ENCODE measurements around the gene NUP42. TPM values are rescaled to one million over a fixed set of nuclear protein-coding genes. Genes with fewer than 3 reads are reported as not detected.

NUP42 gene
- total RNA-seq, 1 donor from 2014 or later, result 32.4 TPM

- peaks cover 0 to 2% (median 0%) of the 10 kb centered on the region in 3 donors for H3K9me3 ChIP-seq (ENCODE audit: control insufficient read depth in 3 of 3, low read length in 3 of 3)
- H3K4me3 ChIP-seq (ENCODE audit: low read length in 3 of 3), result no peak overlapping the region
- no peaks in the 10 kb centered on the region for H3K36me3 ChIP-seq (ENCODE audit: control insufficient read depth in 3 of 3, insufficient read depth in 3 of 3, low read length in 3 of 3)
- peaks cover 0 to 5% (median 0%) of the 10 kb centered on the region in 3 donors for H3K4me1 ChIP-seq (ENCODE audit: control insufficient read depth in 3 of 3, insufficient read depth in 3 of 3, low read length in 3 of 3)
- no peaks in the 10 kb centered on the region for H3K27me3 ChIP-seq (ENCODE audit: control insufficient read depth in 3 of 3, insufficient read depth in 3 of 3, low read length in 3 of 3)
- H3K9ac ChIP-seq (ENCODE audit: low read depth in 1 of 3, low read length in 3 of 3), result no peak overlapping the region
- no peak overlapping the region for H3K27ac ChIP-seq (ENCODE audit: low read depth, low read length)
Observed at GRCh38 chr7:23226844-23227450, 45.1 kb downstream of the NUP42 start.

- no peak overlapping the region for H3K27ac ChIP-seq (ENCODE audit: low read depth, low read length)
- H3K9ac ChIP-seq (ENCODE audit: low read depth in 1 of 3, low read length in 3 of 3), result no peak overlapping the region
- no peak overlapping the region for H3K4me3 ChIP-seq (ENCODE audit: low read length in 3 of 3)
- no peaks in the 10 kb centered on the region for H3K27me3 ChIP-seq (ENCODE audit: control insufficient read depth in 3 of 3, insufficient read depth in 3 of 3, low read length in 3 of 3)
- H3K9me3 ChIP-seq (ENCODE audit: control insufficient read depth in 3 of 3, low read length in 3 of 3), result peaks cover 0 to 2% (median 0%) of the 10 kb centered on the region in 3 donors
- no peaks in the 10 kb centered on the region for H3K36me3 ChIP-seq (ENCODE audit: control insufficient read depth in 3 of 3, insufficient read depth in 3 of 3, low read length in 3 of 3)
- H3K4me1 ChIP-seq (ENCODE audit: control insufficient read depth in 3 of 3, insufficient read depth in 3 of 3, low read length in 3 of 3), result no peaks in the 10 kb centered on the region
Observed at GRCh38 chr7:23228412-23228811, 46.6 kb downstream of the NUP42 start.

- Histone ChIP-seq H3K4me3 (ENCODE audit: low read length in 3 of 3) (no peak overlapping the region), H3K27me3 (ENCODE audit: control insufficient read depth in 3 of 3, insufficient read depth in 3 of 3, low read length in 3 of 3) (no peaks in the 10 kb centered on the region), H3K4me1 (ENCODE audit: control insufficient read depth in 3 of 3, insufficient read depth in 3 of 3, low read length in 3 of 3) (peaks cover 4 to 11% (median 7%) of the 10 kb centered on the region in 3 donors), H3K9me3 (ENCODE audit: control insufficient read depth in 3 of 3, low read length in 3 of 3) (peaks cover 0 to 2% (median 0%) of the 10 kb centered on the region in 3 donors), H3K27ac (ENCODE audit: low read depth, low read length) (no peak overlapping the region), H3K9ac (ENCODE audit: low read depth in 1 of 3, low read length in 3 of 3) (no peak overlapping the region), H3K36me3 (ENCODE audit: control insufficient read depth in 3 of 3, insufficient read depth in 3 of 3, low read length in 3 of 3) (no peaks in the 10 kb centered on the region)
Observed at GRCh38 chr7:23230641-23231101, 48.8 kb downstream of the NUP42 start.

- Histone ChIP-seq H3K27ac (ENCODE audit: low read depth, low read length) (no peak overlapping the region), H3K4me1 (ENCODE audit: control insufficient read depth in 3 of 3, insufficient read depth in 3 of 3, low read length in 3 of 3) (peaks cover 4 to 14% (median 7%) of the 10 kb centered on the region in 3 donors), H3K27me3 (ENCODE audit: control insufficient read depth in 3 of 3, insufficient read depth in 3 of 3, low read length in 3 of 3) (no peaks in the 10 kb centered on the region), H3K4me3 (ENCODE audit: low read length in 3 of 3) (no peak overlapping the region), H3K9ac (ENCODE audit: low read depth in 1 of 3, low read length in 3 of 3) (no peak overlapping the region), H3K9me3 (ENCODE audit: control insufficient read depth in 3 of 3, low read length in 3 of 3) (peaks cover 0 to 2% (median 0%) of the 10 kb centered on the region in 3 donors), H3K36me3 (ENCODE audit: control insufficient read depth in 3 of 3, insufficient read depth in 3 of 3, low read length in 3 of 3) (no peaks in the 10 kb centered on the region)
Observed at GRCh38 chr7:23232966-23233365, 51.1 kb downstream of the NUP42 start.

- H3K9me3 ChIP-seq (ENCODE audit: control insufficient read depth in 3 of 3, low read length in 3 of 3), result no peaks in the 10 kb centered on the region
- no peak overlapping the region for H3K27ac ChIP-seq (ENCODE audit: low read depth, low read length)
- H3K4me1 ChIP-seq (ENCODE audit: control insufficient read depth in 3 of 3, insufficient read depth in 3 of 3, low read length in 3 of 3), result peaks cover 4 to 14% (median 7%) of the 10 kb centered on the region in 3 donors
- peak overlapping the region in 2 of 3 donors; percentile 25 to 35 for H3K9ac ChIP-seq (ENCODE audit: low read depth in 1 of 3, low read length in 3 of 3)
- H3K27me3 ChIP-seq (ENCODE audit: control insufficient read depth in 3 of 3, insufficient read depth in 3 of 3, low read length in 3 of 3), result no peaks in the 10 kb centered on the region
- peak overlapping the region in 2 of 3 donors; percentile 52 to 61 for H3K4me3 ChIP-seq (ENCODE audit: low read length in 3 of 3)
- no peaks in the 10 kb centered on the region for H3K36me3 ChIP-seq (ENCODE audit: control insufficient read depth in 3 of 3, insufficient read depth in 3 of 3, low read length in 3 of 3)
Observed at GRCh38 chr7:23234569-23235296, 52.9 kb downstream of the NUP42 start.

- Histone ChIP-seq H3K27me3 (ENCODE audit: control insufficient read depth in 3 of 3, insufficient read depth in 3 of 3, low read length in 3 of 3) (no peaks in the 10 kb centered on the region), H3K36me3 (ENCODE audit: control insufficient read depth in 3 of 3, insufficient read depth in 3 of 3, low read length in 3 of 3) (no peaks in the 10 kb centered on the region), H3K9ac (ENCODE audit: low read depth in 1 of 3, low read length in 3 of 3) (no peak overlapping the region), H3K4me1 (ENCODE audit: control insufficient read depth in 3 of 3, insufficient read depth in 3 of 3, low read length in 3 of 3) (peaks cover 4 to 14% (median 7%) of the 10 kb centered on the region in 3 donors), H3K9me3 (ENCODE audit: control insufficient read depth in 3 of 3, low read length in 3 of 3) (no peaks in the 10 kb centered on the region), H3K4me3 (ENCODE audit: low read length in 3 of 3) (no peak overlapping the region), H3K27ac (ENCODE audit: low read depth, low read length) (no peak overlapping the region)
Observed at GRCh38 chr7:23235813-23236221, 54.0 kb downstream of the NUP42 start.

- no peaks in the 10 kb centered on the region for H3K9me3 ChIP-seq (ENCODE audit: control insufficient read depth in 3 of 3, low read length in 3 of 3)
- no peak overlapping the region for H3K9ac ChIP-seq (ENCODE audit: low read depth in 1 of 3, low read length in 3 of 3)
- no peak overlapping the region for H3K27ac ChIP-seq (ENCODE audit: low read depth, low read length)
- H3K4me3 ChIP-seq (ENCODE audit: low read length in 3 of 3), result no peak overlapping the region
- no peaks in the 10 kb centered on the region for H3K27me3 ChIP-seq (ENCODE audit: control insufficient read depth in 3 of 3, insufficient read depth in 3 of 3, low read length in 3 of 3)
- H3K4me1 ChIP-seq (ENCODE audit: control insufficient read depth in 3 of 3, insufficient read depth in 3 of 3, low read length in 3 of 3), result peaks cover 4 to 14% (median 7%) of the 10 kb centered on the region in 3 donors
- no peaks in the 10 kb centered on the region for H3K36me3 ChIP-seq (ENCODE audit: control insufficient read depth in 3 of 3, insufficient read depth in 3 of 3, low read length in 3 of 3)
Observed at GRCh38 chr7:23237000-23237399, 55.2 kb downstream of the NUP42 start.

GRCh38 chr7:23238983-23239652, 57.3 kb downstream of the NUP42 start:
- H3K4me1 ChIP-seq (ENCODE audit: control insufficient read depth in 3 of 3, insufficient read depth in 3 of 3, low read length in 3 of 3), result peaks cover 6 to 12% (median 12%) of the 10 kb centered on the region in 3 donors
- H3K27ac ChIP-seq (ENCODE audit: low read depth, low read length), result no peak overlapping the region
- H3K36me3 ChIP-seq (ENCODE audit: control insufficient read depth in 3 of 3, insufficient read depth in 3 of 3, low read length in 3 of 3), result no peaks in the 10 kb centered on the region
- H3K9ac ChIP-seq (ENCODE audit: low read depth in 1 of 3, low read length in 3 of 3), result no peak overlapping the region
- H3K4me3 ChIP-seq (ENCODE audit: low read length in 3 of 3), result no peak overlapping the region
- H3K9me3 ChIP-seq (ENCODE audit: control insufficient read depth in 3 of 3, low read length in 3 of 3), result no peaks in the 10 kb centered on the region
- no peaks in the 10 kb centered on the region for H3K27me3 ChIP-seq (ENCODE audit: control insufficient read depth in 3 of 3, insufficient read depth in 3 of 3, low read length in 3 of 3)

- no peak overlapping the region for H3K27ac ChIP-seq (ENCODE audit: low read depth, low read length)
- no peaks in the 10 kb centered on the region for H3K9me3 ChIP-seq (ENCODE audit: control insufficient read depth in 3 of 3, low read length in 3 of 3)
- H3K27me3 ChIP-seq (ENCODE audit: control insufficient read depth in 3 of 3, insufficient read depth in 3 of 3, low read length in 3 of 3), result no peaks in the 10 kb centered on the region
- H3K4me1 ChIP-seq (ENCODE audit: control insufficient read depth in 3 of 3, insufficient read depth in 3 of 3, low read length in 3 of 3), result peaks cover 6 to 8% (median 7%) of the 10 kb centered on the region in 3 donors
- no peak overlapping the region for H3K9ac ChIP-seq (ENCODE audit: low read depth in 1 of 3, low read length in 3 of 3)
- no peak overlapping the region for H3K4me3 ChIP-seq (ENCODE audit: low read length in 3 of 3)
- H3K36me3 ChIP-seq (ENCODE audit: control insufficient read depth in 3 of 3, insufficient read depth in 3 of 3, low read length in 3 of 3), result no peaks in the 10 kb centered on the region
Observed at GRCh38 chr7:23239698-23240097, 57.9 kb downstream of the NUP42 start.

- no peak overlapping the region for H3K9ac ChIP-seq (ENCODE audit: low read depth in 1 of 3, low read length in 3 of 3)
- H3K4me1 ChIP-seq (ENCODE audit: control insufficient read depth in 3 of 3, insufficient read depth in 3 of 3, low read length in 3 of 3), result peaks cover 0 to 8% (median 3%) of the 10 kb centered on the region in 3 donors
- H3K27me3 ChIP-seq (ENCODE audit: control insufficient read depth in 3 of 3, insufficient read depth in 3 of 3, low read length in 3 of 3), result peaks cover 0 to 5% (median 4%) of the 10 kb centered on the region in 3 donors
- no peaks in the 10 kb centered on the region for H3K9me3 ChIP-seq (ENCODE audit: control insufficient read depth in 3 of 3, low read length in 3 of 3)
- no peaks in the 10 kb centered on the region for H3K36me3 ChIP-seq (ENCODE audit: control insufficient read depth in 3 of 3, insufficient read depth in 3 of 3, low read length in 3 of 3)
- H3K4me3 ChIP-seq (ENCODE audit: low read length in 3 of 3), result no peak overlapping the region
- H3K27ac ChIP-seq (ENCODE audit: low read depth, low read length), result no peak overlapping the region
Observed at GRCh38 chr7:23242321-23242720, 60.5 kb downstream of the NUP42 start.

All from skeletal muscle tissue (tissue), 4 donors.